Esophagus muscularis mucosa (tissue), 3 donors: Measurements from ENCODE around the gene MAPK7.

ENCODE experiments used
- CTCF ChIP-seq, 3 experiments: fragments of 200-600 bp in 2 of 3; fragments of 450-650 bp in 1 of 3; sonication (generic) in 2 of 3; IDR thresholded peaks; one replicate each; pipeline ENCODE4 v1.5.1; 2017 to 2019; ENCODE audit warnings: antibody characterized with exemption in 3 of 3, mild to moderate bottlenecking in 2 of 3, moderate library complexity in 1 of 3
- POLR2A ChIP-seq: fragments of 450-650 bp; IDR thresholded peaks from one replicate; pipeline ENCODE4 v1.6.1; 2017; ENCODE audit warnings: antibody characterized with exemption, moderate library complexity, mild to moderate bottlenecking, low read depth

GRCh38 chr17:19386974-19387920 lies 8.9 kb downstream of the MAPK7 start, which contains the start of gene MFAP4:
- TF ChIP-seq POLR2A, result no peak
- TF ChIP-seq CTCF (IDR thresholded peaks at IDR 0.05), result no peak
